ENCODE data around the gene KCTD17. TPM values are rescaled to one million over a fixed set of nuclear protein-coding genes. Genes with fewer than 3 reads are reported as not detected.

KCTD17 gene
- polyA plus RNA-seq, 3 donors, result 8.4 to 40.0 (median 9.0) TPM

- DNase-seq, result no peak
- TF ChIP-seq CTCF (IDR thresholded peaks at IDR 0.05), result no peak
- H3K36me3 ChIP-seq (replicated peaks in 1 of 2; ENCODE audit: control insufficient read depth in 1 of 2, insufficient read depth in 2 of 2, low read length in 2 of 2), result peaks cover 27 to 41% of the 10 kb centered on the region in 2 donors
- no peak overlapping the region for H3K4me2 ChIP-seq (replicated peaks; ENCODE audit: extremely low read depth, low read length, poor library complexity, severe bottlenecking)
- no peak overlapping the region for H3K27ac Mint-ChIP-seq
- WGBS (ENCODE audit: insufficient coverage), result 90% methylated on average over 19 of the region's 28 CpGs
- H3K27ac ChIP-seq (ENCODE audit: low read depth in 1 of 2, low read length in 2 of 2), result no peak overlapping the region
- H4K20me1 ChIP-seq (ENCODE audit: insufficient read depth, low read length), result no peaks in the 10 kb centered on the region
- H3K36me3 Mint-ChIP-seq, result peaks cover 27 to 41% of the 10 kb centered on the region in 2 donors
- H3K9ac ChIP-seq (ENCODE audit: insufficient read depth, low read length, poor library complexity, severe bottlenecking), result no peak overlapping the region
- intact Hi-C loops (cut with micrococcal nuclease), result no loop called here
- no peaks in the 10 kb centered on the region for H3K9me3 Mint-ChIP-seq
- H2AFZ ChIP-seq (ENCODE audit: insufficient read depth, low read depth, low read length, poor library complexity, severe bottlenecking), result no peak overlapping the region
- H3K4me3 Mint-ChIP-seq, result no peak overlapping the region
- no peaks in the 10 kb centered on the region for H3K9me3 ChIP-seq (replicated peaks in 1 of 2; ENCODE audit: control insufficient read depth in 1 of 2, insufficient read depth in 1 of 2, low read length in 2 of 2)
- H3K79me2 ChIP-seq (ENCODE audit: insufficient read depth, low read length), result no peaks in the 10 kb centered on the region
- no peaks in the 10 kb centered on the region for H3K4me1 Mint-ChIP-seq
- H3K27me3 ChIP-seq (ENCODE audit: control insufficient read depth in 2 of 2, insufficient read depth in 2 of 2, low read length in 2 of 2), result no peaks in the 10 kb centered on the region
- no peak overlapping the region for H3K4me3 ChIP-seq (replicated peaks in 1 of 3; ENCODE audit: low read depth in 2 of 3, low read length in 3 of 3)
- peaks cover 1 to 8% (median 3%) of the 10 kb centered on the region in 3 donors for H3K27me3 Mint-ChIP-seq (ENCODE audit: low read depth in 3 of 3)
- no peaks in the 10 kb centered on the region for H3K4me1 ChIP-seq (ENCODE audit: control insufficient read depth in 1 of 2, insufficient read depth in 2 of 2, low read length in 2 of 2)
These were observed 9.5 kb downstream of the KCTD17 start for GRCh38 chr22:37060801-37061610.

DNA sequence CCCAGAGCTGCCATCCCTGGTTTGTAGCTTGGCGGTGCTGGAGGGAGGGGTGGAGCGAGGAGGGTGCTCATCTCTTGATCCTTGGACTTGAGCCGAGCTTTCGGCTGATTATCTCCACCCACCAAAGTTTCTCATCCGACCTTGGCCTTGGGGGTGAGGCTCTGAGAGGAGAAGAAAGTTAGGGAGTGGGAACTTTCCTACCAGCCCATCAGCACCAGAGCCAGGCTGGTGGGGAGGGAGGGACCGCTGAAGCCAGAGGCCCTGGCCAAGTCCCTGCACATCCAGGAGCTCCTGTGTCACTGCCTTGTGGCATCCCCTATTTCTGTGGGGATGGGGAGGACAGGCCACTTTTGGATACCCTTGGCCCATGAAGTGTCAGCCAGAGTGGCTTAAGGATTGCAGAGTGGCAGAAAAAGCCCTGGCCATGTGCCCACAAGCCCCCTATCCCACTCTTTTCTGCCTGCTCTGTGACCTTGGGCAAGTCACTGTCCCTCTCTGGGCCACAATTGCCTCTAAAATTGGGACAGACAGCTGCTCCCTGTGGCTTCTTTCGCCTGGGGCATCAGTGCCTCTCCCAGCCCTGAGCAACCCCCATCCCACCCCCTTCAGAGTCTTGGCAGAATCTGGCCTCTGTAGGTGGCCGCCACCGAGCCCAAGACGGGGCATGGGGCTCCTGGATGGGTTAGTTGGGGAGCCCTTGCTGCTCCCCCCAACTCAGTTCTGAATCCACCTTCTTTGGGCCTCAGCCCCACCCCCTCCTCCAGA lies 10.3 kb downstream of the KCTD17 start:
- Histone ChIP-seq H3K36me3 (replicated peaks in 1 of 2; ENCODE audit: control insufficient read depth in 1 of 2, insufficient read depth in 2 of 2, low read length in 2 of 2) (peaks cover 19 to 33% of the 10 kb centered on the region in 2 donors), H2AFZ (ENCODE audit: insufficient read depth, low read depth, low read length, poor library complexity, severe bottlenecking) (no peak overlapping the region), H3K4me3 (replicated peaks in 1 of 3; ENCODE audit: low read depth in 2 of 3, low read length in 3 of 3) (no peak overlapping the region), H3K4me1 (ENCODE audit: control insufficient read depth in 1 of 2, insufficient read depth in 2 of 2, low read length in 2 of 2) (no peaks in the 10 kb centered on the region), H4K20me1 (ENCODE audit: insufficient read depth, low read length) (no peaks in the 10 kb centered on the region), H3K9ac (ENCODE audit: insufficient read depth, low read length, poor library complexity, severe bottlenecking) (no peak overlapping the region), H3K27me3 (ENCODE audit: control insufficient read depth in 2 of 2, insufficient read depth in 2 of 2, low read length in 2 of 2) (no peaks in the 10 kb centered on the region), H3K9me3 (replicated peaks in 1 of 2; ENCODE audit: control insufficient read depth in 1 of 2, insufficient read depth in 1 of 2, low read length in 2 of 2) (no peaks in the 10 kb centered on the region), H3K79me2 (ENCODE audit: insufficient read depth, low read length) (no peaks in the 10 kb centered on the region), H3K27ac (ENCODE audit: low read depth in 1 of 2, low read length in 2 of 2) (no peak overlapping the region), H3K4me2 (replicated peaks; ENCODE audit: extremely low read depth, low read length, poor library complexity, severe bottlenecking) (no peak overlapping the region)
- peaks cover 19 to 33% of the 10 kb centered on the region in 2 donors for H3K36me3 Mint-ChIP-seq
- DNase-seq, result no peak
- no peaks in the 10 kb centered on the region for H3K9me3 Mint-ChIP-seq
- no peaks in the 10 kb centered on the region for H3K4me1 Mint-ChIP-seq
- WGBS (ENCODE audit: insufficient coverage), result no CpG with 5 or more reads among the region's 10 CpGs
- no peak overlapping the region for H3K27ac Mint-ChIP-seq
- no peak for TF ChIP-seq CTCF (IDR thresholded peaks at IDR 0.05)
- H3K4me3 Mint-ChIP-seq, result no peak overlapping the region
- intact Hi-C loops (cut with micrococcal nuclease), result no loop called here
- H3K27me3 Mint-ChIP-seq (ENCODE audit: low read depth in 3 of 3), result peaks cover 3 to 6% (median 3%) of the 10 kb centered on the region in 3 donors
